Measurements from ENCODE around the gene ACSM2B. TPM values are rescaled to one million over a fixed set of nuclear protein-coding genes. Genes with fewer than 3 reads are reported as not detected.
"Not testable (repeated sequence)": the region's sequence is repeated elsewhere in the genome, so short reads cannot be mapped to it uniquely, and the experiment has no call there.

The ACSM2B gene
- total and polyA plus RNA-seq, 2 donors (not counting 3 experiments of a cell fraction or from before 2014, with no cell fraction given) = 0.07 TPM; not detected in 1

GRCh38 chr16:20592780-20593179 is 16.6 kb upstream of the ACSM2B start:
- DNase-seq (ENCODE audit: low read depth, low spot score); intact Hi-C loops (cut with micrococcal nuclease); H3K4me2 ChIP-seq (ENCODE audit: insufficient read depth, low read length); H3K9me3 ChIP-seq (replicated peaks; ENCODE audit: control insufficient read depth, insufficient read depth, low read length); H3K9ac ChIP-seq (replicated peaks; ENCODE audit: extremely low read depth, insufficient read depth, low read length); H3K36me3 ChIP-seq (ENCODE audit: control insufficient read depth in 2 of 2, extremely low read depth in 1 of 2, insufficient read depth in 2 of 2, low read length in 2 of 2); H3K4me1 ChIP-seq (ENCODE audit: control insufficient read depth, extremely low read depth, insufficient read depth, low read length); H3K27me3 ChIP-seq (ENCODE audit: control insufficient read depth in 2 of 2, insufficient read depth in 2 of 2, low read length in 2 of 2); BruUV-seq (replicated peaks); H3K27ac ChIP-seq (ENCODE audit: insufficient read depth, low read depth, low read length); FAIRE-seq; H2AFZ ChIP-seq (ENCODE audit: low read depth, low read length); H4K20me1 ChIP-seq (replicated peaks; ENCODE audit: control insufficient read depth, extremely low read depth, insufficient read depth, low read length); H3K9me1 ChIP-seq (replicated peaks; ENCODE audit: control insufficient read depth, extremely low read depth, insufficient read depth, low read length); POLR2A ChIA-PET; H3K79me2 ChIP-seq (ENCODE audit: control insufficient read depth, insufficient read depth, low read length); H3K4me3 ChIP-seq (replicated peaks in 1 of 3; ENCODE audit: insufficient read depth in 1 of 3, low read depth in 1 of 3, low read length in 3 of 3); CTCF ChIA-PET; dilution Hi-C loops (cut with MboI; ENCODE audit: extremely low pct_ligation_motif_present, low sequenced_read_pairs): not testable (repeated sequence)

DNA sequence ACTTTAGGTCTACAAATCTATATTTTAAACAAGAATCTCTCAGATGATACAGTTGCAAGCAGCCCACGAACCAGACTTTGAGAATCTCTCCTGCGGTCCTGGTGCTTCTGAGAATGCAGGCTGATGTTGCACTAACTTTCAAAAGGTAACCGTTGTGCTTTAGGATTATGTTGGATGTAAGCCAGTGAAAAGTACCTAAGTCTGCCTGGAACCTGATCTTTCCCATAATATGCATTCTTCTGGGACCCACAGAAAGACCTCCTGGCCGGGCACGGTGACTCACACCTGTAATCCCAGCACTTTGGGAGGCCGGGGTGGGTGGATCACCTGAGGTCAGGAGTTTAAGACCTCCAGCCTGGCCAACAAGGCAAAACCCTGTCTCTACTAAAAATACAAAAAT is 13.3 kb upstream of the ACSM2B start:
- H3K27ac ChIP-seq (ENCODE audit: insufficient read depth, low read depth, low read length); H4K20me1 ChIP-seq (replicated peaks; ENCODE audit: control insufficient read depth, extremely low read depth, insufficient read depth, low read length); H3K9me3 ChIP-seq (replicated peaks; ENCODE audit: control insufficient read depth, insufficient read depth, low read length); CTCF ChIA-PET; intact Hi-C loops (cut with micrococcal nuclease); H3K79me2 ChIP-seq (ENCODE audit: control insufficient read depth, insufficient read depth, low read length); H3K36me3 ChIP-seq (ENCODE audit: control insufficient read depth in 2 of 2, extremely low read depth in 1 of 2, insufficient read depth in 2 of 2, low read length in 2 of 2); BruUV-seq (replicated peaks); H3K4me3 ChIP-seq (replicated peaks in 1 of 3; ENCODE audit: insufficient read depth in 1 of 3, low read depth in 1 of 3, low read length in 3 of 3); H2AFZ ChIP-seq (ENCODE audit: low read depth, low read length); H3K9ac ChIP-seq (replicated peaks; ENCODE audit: extremely low read depth, insufficient read depth, low read length); POLR2A ChIA-PET; FAIRE-seq; H3K9me1 ChIP-seq (replicated peaks; ENCODE audit: control insufficient read depth, extremely low read depth, insufficient read depth, low read length); H3K4me1 ChIP-seq (ENCODE audit: control insufficient read depth, extremely low read depth, insufficient read depth, low read length); DNase-seq (ENCODE audit: low read depth, low spot score); H3K4me2 ChIP-seq (ENCODE audit: insufficient read depth, low read length); dilution Hi-C loops (cut with MboI; ENCODE audit: extremely low pct_ligation_motif_present, low sequenced_read_pairs); H3K27me3 ChIP-seq (ENCODE audit: control insufficient read depth in 2 of 2, insufficient read depth in 2 of 2, low read length in 2 of 2): not testable (repeated sequence)

GRCh38 chr16:20587645-20588074 is 11.5 kb upstream of the ACSM2B start:
- DNase-seq (ENCODE audit: low read depth, low spot score); CTCF ChIA-PET: not testable (repeated sequence)

DNA sequence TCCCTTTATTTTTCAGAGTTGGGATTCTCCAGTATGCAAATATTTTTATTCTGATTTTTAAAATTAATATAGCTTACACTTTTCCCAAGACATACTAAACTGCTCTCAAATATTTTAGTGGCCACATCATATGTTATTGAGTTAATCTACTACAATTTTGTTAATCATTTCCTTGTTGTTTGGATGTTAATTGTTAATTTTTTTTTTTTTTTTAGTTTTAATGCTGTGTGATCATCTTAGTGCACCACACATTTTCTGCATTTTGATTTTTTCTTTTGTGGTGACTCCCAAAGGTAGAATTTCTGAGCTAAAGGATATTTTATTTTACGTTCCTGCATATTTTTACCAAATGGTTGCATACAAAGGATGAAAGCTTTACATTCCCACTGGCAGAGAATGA is 10.5 kb upstream of the ACSM2B start:
- H3K79me2 ChIP-seq (ENCODE audit: control insufficient read depth, insufficient read depth, low read length); POLR2A ChIA-PET: not testable (repeated sequence)

More at GRCh38 chr16:20587645-20588074, 11.5 kb upstream of the ACSM2B start:
- H3K27ac ChIP-seq (ENCODE audit: insufficient read depth, low read depth, low read length); H3K4me2 ChIP-seq (ENCODE audit: insufficient read depth, low read length); POLR2A ChIA-PET; dilution Hi-C loops (cut with MboI; ENCODE audit: extremely low pct_ligation_motif_present, low sequenced_read_pairs); H3K9me3 ChIP-seq (replicated peaks; ENCODE audit: control insufficient read depth, insufficient read depth, low read length); H3K79me2 ChIP-seq (ENCODE audit: control insufficient read depth, insufficient read depth, low read length); H3K9me1 ChIP-seq (replicated peaks; ENCODE audit: control insufficient read depth, extremely low read depth, insufficient read depth, low read length); FAIRE-seq; H3K4me3 ChIP-seq (replicated peaks in 1 of 3; ENCODE audit: insufficient read depth in 1 of 3, low read depth in 1 of 3, low read length in 3 of 3); H3K27me3 ChIP-seq (ENCODE audit: control insufficient read depth in 2 of 2, insufficient read depth in 2 of 2, low read length in 2 of 2); H2AFZ ChIP-seq (ENCODE audit: low read depth, low read length); H3K36me3 ChIP-seq (ENCODE audit: control insufficient read depth in 2 of 2, extremely low read depth in 1 of 2, insufficient read depth in 2 of 2, low read length in 2 of 2); H3K9ac ChIP-seq (replicated peaks; ENCODE audit: extremely low read depth, insufficient read depth, low read length); H4K20me1 ChIP-seq (replicated peaks; ENCODE audit: control insufficient read depth, extremely low read depth, insufficient read depth, low read length); intact Hi-C loops (cut with micrococcal nuclease); H3K4me1 ChIP-seq (ENCODE audit: control insufficient read depth, extremely low read depth, insufficient read depth, low read length); BruUV-seq (replicated peaks): not testable (repeated sequence)

More for the DNA sequence above, 10.5 kb upstream of the ACSM2B start:
- H3K27me3 ChIP-seq (ENCODE audit: control insufficient read depth in 2 of 2, insufficient read depth in 2 of 2, low read length in 2 of 2); intact Hi-C loops (cut with micrococcal nuclease); H3K36me3 ChIP-seq (ENCODE audit: control insufficient read depth in 2 of 2, extremely low read depth in 1 of 2, insufficient read depth in 2 of 2, low read length in 2 of 2); H2AFZ ChIP-seq (ENCODE audit: low read depth, low read length); FAIRE-seq; H3K4me3 ChIP-seq (replicated peaks in 1 of 3; ENCODE audit: insufficient read depth in 1 of 3, low read depth in 1 of 3, low read length in 3 of 3); dilution Hi-C loops (cut with MboI; ENCODE audit: extremely low pct_ligation_motif_present, low sequenced_read_pairs); H3K27ac ChIP-seq (ENCODE audit: insufficient read depth, low read depth, low read length); H3K4me1 ChIP-seq (ENCODE audit: control insufficient read depth, extremely low read depth, insufficient read depth, low read length); H3K9ac ChIP-seq (replicated peaks; ENCODE audit: extremely low read depth, insufficient read depth, low read length); H3K9me3 ChIP-seq (replicated peaks; ENCODE audit: control insufficient read depth, insufficient read depth, low read length); H4K20me1 ChIP-seq (replicated peaks; ENCODE audit: control insufficient read depth, extremely low read depth, insufficient read depth, low read length); BruUV-seq (replicated peaks); H3K9me1 ChIP-seq (replicated peaks; ENCODE audit: control insufficient read depth, extremely low read depth, insufficient read depth, low read length); CTCF ChIA-PET; H3K4me2 ChIP-seq (ENCODE audit: insufficient read depth, low read length); DNase-seq (ENCODE audit: low read depth, low spot score): not testable (repeated sequence)
